Left hindlimb (tissue), 1 donor: ENCODE results near the gene DYRK2.
"Not testable (repeated sequence)": the region's sequence is repeated elsewhere in the genome, so short reads cannot be mapped to it uniquely, and the experiment has no call there.

Experiments
- DNase-seq: peaks from one replicate; pipeline ENCODE4 v3.0.0-alpha.2; 2018

The DYRK2 gene

DNA sequence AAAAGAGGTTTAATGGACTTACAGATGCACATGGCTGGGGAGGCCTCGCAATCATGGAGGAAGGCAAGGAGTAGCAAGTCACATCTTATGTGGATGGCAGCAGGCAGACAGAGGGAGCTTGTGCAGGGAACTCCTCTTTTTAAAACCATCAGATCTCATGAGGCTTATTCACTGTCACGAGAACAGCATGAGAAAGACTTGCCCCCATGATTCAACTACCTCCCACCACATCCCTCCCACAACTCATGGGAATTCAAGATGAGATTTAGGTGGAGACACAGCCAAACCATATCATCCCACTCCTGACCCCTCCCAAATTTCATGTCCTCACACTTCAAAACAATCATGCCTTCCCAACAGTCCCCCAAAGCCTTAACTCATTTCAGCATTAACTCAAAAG is 24.0 kb downstream of the DYRK2 start:
- not testable (repeated sequence) for DNase-seq

DNA sequence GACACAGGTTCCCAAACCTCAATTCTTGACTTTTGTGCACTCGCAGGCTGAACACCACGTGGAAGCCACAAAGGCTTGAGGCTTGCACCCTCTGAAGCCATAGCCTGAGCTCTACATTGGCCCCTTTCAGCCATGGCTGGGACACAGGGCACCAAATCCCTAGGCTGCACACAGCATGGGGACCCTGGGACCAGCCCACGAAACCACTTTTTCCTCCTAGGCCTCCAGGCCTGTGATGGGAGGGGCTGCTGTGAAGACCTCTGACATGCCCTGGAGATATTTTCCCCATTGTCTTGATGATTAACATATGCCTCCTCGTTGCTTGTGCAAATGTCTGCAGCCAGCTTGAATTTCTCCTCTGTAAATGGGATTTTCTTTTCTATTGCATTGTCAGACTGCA is 25.0 kb downstream of the DYRK2 start:
- DNase-seq: not testable (repeated sequence)

DNA sequence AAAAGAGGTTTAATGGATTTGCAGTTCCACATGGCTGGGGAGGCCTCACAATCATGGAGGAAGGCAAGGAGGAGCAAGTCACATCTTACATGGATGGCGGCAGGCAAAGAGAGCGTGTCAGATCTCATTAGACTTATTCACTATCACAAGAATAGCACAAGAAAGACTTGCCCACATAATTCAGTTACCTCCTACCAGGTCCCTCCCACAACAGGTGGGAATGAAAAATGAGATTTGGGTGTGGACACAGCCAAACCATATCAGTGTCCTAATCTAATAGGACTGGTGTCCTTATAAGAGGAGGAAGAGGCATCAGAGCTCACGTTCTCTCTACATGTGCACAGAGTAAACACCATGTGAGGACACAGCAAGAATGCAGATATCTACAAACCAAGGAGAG is 25.9 kb downstream of the DYRK2 start:
- DNase-seq: no peak

DNA sequence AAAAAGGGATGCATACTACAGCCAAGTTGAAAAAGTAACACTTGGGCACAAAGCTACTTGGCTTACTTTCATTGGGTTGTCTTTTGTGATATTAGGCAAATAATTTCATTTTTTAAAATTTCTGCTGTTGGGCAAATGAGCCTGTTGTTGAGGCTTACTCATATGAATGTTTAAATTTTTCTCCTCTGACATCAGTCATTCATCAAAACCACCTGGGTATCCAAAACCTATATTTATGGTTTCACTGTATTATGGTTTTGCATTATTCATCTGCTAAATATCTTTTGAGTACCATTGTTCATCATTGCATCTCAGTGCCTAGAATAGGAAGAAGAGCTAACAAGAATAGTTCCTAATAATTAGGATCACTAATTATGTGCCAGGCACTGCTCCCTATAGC is 28.1 kb downstream of the DYRK2 start:
- DNase-seq: no peak

DNA sequence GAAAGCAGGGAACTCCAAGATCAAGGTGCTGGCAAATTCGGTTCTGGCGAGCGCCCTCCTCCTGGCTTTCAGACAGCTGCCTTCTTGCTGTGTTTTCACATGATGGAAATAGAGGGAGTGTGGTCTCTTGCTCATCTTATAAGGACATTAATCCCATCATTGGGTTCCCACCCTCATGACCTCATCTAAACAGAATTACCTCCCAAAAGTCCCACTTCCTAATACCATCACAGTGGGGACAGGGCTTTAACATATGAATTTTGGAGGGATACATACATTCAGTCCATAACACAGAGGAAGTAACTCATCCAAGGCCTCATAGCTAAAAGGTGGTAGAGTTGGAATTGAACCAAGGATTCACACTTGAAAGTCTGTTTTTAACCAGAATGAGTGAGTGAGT is 28.6 kb downstream of the DYRK2 start:
- no peak for DNase-seq

DNA sequence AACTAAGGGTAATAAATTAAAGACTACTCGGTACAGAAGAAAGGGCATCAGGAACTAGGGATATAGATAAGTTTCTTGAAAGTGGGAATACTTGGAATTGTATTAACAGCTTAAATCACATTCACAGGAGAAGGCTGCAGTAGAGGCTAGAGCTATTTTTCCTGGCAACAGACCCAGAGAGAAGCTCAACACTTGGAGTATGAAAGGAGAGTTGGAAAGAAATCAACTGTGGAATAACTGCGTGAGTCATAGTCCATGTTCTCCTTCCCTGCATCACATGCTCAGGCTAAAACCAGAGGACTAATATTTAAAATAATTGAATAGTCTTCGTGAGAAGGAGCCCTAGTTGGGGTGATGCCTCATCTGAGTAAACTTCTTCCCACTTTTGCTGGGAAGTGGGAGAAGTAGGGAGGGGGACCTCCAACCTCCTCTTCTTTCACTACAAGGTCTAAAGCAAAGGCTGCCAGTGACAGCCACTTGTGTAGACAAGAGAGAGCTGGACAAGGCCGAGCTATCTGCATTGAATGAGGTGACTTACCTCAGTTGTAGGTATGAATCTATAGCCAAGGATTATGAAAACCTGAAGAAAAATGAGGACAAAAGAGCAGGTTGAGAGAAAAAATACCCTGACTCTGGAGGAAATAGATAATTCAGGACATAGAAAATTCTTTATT is 32.7 kb downstream of the DYRK2 start:
- no peak for DNase-seq

DNA sequence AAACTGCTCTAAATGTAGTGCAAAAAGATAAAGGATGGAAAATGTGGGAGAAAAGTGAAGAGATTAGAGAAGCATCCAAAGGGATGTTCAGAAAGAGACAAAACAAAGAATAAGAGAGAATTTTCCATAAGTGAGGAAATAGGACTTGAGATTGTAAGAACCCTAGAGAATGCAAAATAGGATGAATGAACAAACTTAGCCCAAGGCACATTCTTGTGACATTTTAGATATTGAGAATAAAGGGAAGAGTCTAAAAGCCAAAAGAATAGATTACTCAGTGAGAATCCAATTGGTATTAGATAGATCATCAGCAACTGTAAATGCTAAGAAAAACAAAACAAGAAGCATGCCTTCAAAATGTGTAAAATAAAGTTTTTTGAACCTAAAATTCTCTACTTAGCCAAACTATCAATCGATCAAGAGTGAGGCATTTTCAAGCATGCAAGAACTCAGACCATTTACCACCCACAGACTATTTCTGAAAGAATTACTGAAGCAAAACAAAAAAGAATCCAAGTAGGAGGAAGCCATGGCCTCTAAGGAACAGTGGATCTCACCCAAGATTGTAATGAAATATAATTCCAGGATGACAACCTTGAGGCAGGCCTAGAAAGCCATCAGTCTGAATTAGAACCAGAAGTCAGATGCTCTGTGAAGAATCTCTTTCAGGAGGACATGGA is 33.5 kb downstream of the DYRK2 start:
- no peak for DNase-seq

DNA sequence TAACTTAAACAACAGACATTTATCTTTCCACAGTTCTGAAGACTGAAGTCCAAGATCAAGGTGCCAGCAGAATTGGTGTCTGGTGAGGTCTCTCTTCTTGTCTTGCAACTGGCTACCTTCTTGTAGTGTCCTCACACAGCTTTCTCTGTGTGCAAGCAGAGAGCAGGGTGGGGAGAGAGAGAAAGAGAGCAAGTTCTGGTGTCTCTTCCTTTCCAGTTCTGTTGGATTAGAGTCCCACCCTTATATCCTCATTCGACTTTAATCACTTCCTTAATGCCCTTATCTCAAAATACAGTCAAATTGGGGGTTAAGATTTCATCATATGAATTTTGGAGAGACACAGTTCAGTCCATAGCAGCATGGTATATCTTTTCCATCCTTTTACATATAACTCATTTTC is 40.8 kb downstream of the DYRK2 start:
- DNase-seq: no peak

DNA sequence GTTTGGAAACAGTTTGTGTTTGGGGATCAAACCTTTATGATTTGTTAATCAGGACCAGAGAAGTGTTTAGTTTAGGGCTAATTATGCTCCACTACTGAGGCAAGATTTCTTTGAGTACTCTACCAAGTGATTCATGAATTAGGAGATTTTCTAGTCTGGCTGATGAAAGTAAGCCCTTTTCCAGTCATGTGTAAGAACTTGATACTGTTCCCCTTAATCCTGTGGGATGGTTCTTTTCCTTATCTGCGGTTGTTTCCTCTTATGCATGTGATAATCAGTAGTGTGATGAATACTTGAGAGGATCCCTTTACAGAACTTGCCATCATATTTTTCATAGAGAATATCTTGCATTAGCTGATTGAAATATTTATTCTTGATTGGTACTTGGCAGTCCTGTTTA is 42.1 kb downstream of the DYRK2 start:
- no peak for DNase-seq

DNA sequence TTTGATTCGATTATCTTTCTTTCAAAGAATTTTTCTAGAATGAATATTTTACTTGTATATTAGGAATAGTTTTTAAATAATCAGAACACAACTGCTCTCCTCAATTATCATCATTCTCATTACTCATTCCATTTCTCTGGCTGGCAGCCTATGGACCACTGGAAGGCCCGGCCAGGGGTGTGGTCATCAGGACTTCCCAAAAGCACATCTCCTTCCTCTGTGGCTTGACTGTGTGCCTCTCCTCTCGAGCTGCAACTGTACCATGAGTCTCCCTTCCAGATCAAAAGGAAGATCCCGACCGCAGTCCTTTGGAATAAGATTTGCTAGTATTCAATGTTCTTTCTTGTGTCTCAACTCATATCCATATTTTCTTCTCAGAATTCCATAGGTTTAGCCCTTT is 42.7 kb downstream of the DYRK2 start:
- DNase-seq: no peak

DNA sequence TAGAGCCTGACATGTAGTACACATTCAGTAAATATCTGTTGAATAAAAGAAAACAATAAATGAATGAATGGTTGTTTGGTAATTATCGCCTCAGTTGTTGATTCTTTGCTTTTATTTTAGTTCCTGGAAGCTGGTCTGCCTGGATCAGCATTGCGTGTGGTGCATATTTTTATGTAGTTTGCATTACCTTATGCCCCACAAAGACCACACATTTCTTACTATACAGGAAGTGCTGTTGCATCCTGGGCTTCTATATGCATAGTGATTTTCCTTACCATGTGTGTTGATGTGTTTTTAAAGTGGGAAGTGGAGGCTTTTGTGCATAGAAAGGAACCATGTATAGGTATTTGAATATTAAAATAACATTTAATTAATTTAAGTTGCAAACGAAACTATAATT is 43.6 kb downstream of the DYRK2 start:
- DNase-seq: no peak

DNA sequence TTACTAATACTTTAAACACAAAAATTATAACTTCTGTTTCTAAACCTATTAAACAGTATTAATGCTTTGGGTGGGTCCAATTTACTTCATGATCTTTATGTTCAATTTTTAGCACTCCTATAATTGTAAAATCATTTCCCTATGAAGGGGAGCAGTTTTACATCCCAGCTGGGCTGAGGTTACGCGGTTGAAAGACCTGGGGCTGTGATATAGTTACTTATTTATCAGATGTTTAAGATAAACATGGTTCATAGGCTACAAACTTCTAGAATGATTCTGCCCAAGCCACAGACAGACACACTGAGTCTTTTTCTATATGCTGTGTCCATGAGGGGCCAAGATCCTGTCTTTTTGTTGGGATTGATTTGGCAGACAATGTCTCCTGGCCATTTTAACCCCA is 44.4 kb downstream of the DYRK2 start:
- DNase-seq: no peak

DNA sequence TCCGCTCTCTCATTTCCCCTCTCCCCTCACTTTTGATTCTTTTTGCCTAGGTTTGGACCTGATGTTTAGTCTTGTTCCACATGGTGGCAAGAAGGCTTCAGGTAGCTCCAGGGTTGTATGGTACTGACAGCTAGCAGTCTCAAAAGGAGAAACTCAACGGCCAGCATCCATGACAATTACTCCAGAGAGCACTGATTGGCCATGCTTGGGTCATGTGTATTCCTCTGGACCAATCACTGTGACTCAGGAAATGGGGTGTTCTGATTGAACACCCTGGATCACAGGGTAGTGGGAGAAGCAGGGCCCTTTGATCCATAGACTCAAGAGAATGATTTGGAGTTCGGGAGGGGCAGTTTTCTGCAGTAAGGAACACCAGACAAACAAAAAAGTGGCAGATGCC is 45.3 kb downstream of the DYRK2 start:
- DNase-seq: no peak

DNA sequence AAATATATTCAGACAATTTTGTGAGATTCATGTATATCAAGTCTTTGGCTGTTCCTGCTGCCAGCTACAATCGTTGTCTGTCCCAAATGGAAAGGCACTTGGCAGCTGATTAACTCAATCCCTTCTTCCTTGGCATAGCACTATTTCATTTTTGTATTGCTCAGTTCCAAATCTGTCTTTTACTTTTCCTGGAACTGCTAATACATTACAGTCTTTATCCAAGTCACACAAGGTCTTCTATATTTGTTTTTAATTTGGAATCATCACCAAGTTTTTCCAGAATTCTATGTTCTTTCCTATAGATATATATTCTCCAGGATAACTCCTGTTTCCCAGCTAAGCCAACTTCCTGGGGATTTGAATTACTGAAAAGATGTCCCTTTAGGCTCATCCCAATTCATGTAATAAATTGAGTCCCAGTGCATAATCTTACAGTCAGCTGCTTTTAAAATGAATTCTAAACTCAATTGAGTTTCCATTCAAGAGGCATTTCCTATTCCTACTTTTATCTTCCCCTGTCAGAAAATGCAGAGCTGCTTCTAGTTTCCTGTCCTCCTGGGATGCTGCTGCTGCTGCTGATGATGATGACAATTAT is 45.9 kb downstream of the DYRK2 start:
- peak; percentile 48 for DNase-seq

DNA sequence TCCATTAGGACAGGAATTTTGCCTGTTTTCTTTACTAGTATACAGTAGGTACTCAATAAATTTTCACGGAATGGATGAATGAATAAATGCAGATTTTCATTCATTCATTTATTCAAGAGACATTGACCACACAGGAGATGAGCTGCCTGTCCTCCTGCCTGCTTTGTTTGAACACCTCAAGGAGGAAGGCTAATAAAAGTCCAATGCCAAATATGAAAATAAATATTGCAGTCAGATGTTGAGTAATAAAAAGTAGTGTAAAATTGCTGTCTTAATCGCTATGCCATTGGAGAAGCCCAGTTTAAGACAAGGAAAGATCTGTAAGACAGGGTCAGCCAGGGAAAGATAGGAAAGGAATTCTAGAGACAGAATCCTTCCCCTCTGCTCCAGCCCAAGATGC is 47.4 kb downstream of the DYRK2 start:
- DNase-seq: no peak

DNA sequence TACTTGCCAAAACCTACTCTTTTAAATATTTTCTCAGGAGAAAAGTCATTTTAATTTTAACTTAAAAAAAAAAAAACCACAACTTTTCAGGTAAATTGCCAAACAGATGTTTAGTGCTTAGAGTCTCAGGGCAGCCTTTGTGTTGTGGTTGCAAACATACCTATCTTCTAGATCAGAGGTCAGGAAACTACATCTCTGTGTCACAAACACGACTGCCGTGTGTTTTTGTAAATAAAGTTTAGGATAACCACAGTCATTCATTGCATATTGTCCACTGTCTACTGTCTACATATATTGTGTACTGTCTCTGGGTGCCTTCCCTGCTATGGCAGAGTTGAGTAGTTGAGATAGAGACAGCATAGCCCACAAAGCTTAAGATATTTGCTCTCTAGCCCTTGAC is 48.9 kb downstream of the DYRK2 start:
- DNase-seq: no peak

DNA sequence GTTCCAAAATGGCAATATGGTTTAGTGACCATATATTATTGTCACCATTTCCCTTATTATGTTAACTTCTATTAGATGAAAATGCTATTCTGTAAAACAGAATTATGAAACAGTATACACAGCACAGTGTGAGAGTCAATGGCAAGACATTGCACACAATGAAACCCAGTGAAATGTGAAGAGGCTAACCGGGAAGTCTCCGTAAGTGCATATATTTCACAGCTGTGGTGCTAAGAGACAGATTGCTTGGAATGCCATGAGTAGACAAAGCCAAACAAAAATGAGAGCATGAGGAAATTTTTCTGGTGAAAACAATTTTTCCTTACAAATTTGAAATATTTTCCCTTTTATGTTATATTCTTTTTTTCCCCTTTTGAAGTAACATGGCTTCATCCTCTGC is 49.4 kb downstream of the DYRK2 start:
- no peak for DNase-seq

DNA sequence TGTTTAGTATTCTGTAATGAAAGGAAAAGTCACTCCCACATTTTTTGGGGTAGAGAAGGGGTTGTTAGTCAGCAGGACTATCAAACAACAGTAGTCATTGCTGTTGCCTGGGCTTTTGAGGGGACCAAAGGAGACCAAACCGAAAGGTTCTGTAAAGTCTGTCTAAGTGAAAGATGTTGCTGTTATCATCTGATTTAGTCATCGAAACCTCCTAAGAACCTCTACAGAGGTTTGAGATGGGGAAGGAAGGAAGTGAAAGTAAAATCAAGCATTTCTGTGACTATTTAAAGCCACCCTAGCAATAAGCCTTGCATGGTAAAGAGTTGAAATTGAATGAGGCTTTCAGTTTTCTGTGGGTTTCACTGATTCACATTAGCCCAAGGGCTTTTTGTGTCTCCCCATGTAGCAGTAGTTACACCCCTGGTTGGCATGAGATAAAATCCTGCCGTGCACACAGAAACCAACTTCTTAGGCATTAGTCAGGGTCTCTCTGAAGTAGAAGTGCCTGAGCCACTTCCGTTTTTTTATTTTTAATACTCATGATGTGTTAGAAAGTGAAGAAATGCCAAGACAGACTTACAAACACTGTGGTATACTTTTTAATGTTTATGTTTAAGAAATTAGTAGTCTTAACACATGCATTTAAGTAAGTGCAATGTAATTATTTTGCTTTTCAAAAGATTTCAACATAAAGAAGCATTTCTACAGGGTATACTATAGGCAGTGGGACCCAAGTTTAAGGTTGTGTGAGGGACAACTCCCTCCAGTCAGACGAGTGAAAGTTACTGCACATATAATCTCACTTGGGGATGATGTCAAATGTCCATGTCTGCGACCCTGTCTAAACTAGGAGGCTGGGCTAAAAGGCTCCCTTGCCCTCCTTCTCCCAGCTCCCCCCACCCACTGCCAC is 50.4 kb downstream of the DYRK2 start:
- DNase-seq: no peak

DNA sequence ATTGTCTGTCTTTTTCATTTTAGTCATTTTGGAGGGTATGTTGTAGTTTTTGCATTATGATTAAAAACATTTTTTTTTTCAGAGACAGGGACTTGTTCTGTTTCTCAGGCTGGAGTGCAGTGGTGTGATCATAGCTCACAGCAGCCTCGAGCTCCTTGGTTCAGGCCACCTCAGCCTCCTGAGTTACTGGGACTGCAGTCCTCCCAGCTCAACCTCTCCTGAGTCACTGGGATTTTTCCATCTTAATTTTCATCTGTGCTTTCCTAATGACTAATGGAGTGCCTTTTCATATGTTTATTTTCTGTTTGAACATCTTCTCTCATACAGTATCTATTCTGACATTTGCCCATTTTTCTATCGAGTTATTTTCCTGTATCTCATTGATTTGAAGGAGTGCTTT is 52.6 kb downstream of the DYRK2 start:
- no peak for DNase-seq

DNA sequence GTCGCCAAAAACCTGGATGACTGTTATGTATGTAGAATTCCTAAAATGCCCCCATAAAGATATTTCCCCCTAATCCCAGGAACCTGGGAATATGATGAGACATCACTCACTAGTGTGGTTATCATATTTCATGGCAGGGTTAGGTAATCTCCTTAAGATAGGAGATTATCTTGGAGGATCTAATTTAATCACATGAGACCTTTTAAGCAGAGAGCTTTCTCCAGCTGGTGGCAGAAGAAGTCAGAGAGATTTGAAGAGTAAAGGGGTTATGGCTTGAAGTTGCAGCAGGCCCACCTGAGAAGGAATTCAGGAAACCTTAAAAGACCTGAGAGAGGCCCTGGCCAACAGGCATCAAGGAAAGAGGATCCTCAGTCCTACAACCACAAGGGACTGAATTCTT is 53.6 kb downstream of the DYRK2 start:
- DNase-seq: no peak

DNA sequence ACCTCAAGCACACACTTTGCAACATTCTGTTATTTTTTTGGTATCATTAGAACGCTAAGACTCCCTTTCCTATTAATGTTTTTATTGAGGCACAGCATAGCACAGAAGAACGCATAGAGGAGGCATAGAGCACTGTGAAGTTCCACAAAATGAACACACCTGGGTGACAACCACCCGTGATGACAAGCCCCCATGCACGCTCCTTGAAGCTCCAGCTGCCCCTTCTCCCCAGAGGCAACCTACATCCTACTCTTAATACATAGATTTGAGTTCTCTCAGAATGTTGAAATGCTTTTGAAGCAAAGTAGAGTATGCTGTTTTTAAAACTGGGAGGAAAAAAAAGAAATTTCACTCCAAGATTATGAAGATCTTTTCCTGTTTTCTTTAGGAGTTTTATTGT is 55.5 kb downstream of the DYRK2 start:
- no peak for DNase-seq

DNA sequence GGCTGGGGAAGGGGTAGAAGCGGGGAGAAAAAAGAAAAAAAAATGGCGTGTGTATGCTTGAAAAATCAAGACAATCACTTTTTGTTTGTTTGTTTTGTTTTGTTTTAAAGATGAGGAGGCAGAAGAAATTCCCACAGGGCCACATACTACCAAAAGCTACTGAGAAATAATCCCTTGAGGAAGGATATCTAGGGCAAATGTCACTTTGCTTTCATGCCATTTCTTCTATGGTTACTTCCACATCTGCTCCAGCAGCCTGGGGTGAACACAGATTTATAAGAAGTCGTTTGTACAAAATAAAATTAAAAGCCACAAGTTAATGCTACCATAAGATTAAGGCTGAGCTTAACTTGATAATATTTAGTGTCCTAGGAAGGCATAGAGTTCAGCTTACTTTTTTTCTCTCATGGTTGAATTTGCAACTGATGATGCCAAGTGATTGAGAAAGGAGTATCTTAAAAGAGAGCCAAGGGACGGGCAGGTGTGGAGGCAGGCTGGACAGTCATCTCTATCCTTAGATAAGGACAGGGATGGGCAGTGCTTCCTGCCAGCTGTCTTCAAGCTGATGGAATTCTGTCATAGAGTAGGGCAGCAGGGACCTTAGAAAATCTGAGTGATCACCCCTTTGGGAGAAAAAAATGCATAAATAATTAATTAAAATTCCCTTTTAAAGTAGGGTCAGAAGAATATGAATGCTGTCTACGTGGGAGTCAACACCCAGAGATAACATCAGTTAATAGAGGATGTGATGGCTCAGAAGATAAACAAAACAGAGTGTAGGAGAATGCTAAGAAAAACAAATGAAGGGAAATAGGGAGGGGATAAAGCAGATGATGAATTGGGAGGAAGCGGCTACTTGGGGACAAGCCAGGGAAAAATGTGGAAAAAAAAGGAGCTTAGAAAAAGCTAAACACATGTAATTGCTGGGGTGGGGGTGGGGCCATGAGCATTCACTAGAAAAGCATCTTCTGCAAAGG is 57.1 kb downstream of the DYRK2 start:
- DNase-seq: no peak
